A172 (cell line): ENCODE data around the gene ZC3H18. TPM values are rescaled to one million over a fixed set of nuclear protein-coding genes. Genes with fewer than 3 reads are reported as not detected.

Source experiments
- DNase-seq: peaks from one replicate; pipeline ENCODE4 v3.0.0-alpha.2; 2015; ENCODE audit warnings: low spot score
- total RNA-seq: library from RNA; depleted of rRNA; stranded (reverse); fragments of >200 nt; shearing (Covaris generic); gene quantifications from 2 replicates; pipeline ENCODE4 v1.2.3, GENCODE V29; 2014; rRNA removed

ZC3H18 gene
- total RNA-seq, 1 experiment from 2014 or later, result 17.7 TPM

DNA sequence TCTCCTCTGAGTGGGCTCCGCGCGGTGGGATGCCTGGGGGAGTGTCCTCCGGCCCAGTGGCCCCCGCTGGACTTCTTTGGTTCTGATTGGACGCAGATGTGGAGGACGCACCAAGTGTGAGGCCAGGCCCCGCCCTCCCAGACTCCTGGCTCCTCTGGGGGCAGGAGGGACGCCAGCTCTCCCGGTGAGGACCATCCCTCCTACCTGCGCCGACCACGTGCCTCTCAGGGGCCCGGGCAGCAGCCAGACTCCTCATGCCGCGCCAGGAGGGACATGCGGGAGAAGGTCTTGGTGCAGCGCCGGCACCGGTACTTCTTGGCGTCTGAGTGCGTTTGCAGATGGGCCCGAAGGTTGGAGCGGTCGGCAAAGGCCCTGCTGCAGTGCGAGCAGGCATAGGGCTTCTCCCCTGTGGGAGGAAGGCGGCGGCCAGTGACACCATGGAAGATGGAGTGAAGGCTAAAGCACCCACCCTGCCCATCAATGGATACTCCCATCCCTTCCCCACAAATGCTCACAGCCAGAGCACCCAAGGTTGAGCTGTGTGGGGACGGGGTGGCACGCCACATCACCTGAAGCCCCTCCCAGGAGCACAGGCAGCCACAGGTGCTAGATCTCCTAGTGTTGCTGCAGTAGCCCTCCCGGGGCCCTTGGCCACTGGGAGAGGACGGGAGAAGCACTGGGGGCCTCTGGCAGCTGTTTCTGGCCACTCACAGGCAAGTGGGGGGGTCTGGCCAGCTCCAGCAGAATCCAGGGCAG is 108.2 kb downstream of the ZC3H18 start:
- DNase-seq, result no peak

DNA sequence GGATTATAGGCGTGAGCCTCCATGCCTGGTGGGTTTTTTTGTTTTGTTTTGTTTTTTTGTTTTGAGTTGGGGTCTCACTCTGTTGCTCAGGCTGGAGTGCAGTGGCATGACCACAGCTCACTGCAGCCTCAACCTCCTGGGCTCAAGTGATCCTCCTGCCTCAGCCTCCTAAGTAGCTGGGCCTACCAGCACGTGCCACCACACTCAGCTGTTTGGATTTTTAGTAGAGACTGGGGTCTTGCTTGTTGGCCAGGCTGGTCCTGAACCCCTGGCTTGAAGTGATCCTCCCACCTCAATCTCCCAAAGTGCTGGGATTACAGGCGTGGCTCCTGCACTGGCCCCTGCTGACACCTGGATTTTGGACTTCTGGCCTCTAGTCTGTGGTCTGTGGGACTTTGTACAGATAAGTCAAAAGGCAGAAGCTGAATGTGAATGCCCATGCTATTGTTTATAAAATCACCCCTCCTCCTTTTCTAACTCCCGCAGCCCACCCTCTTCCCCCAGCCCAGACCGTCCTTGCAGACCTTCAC is 110.4 kb downstream of the ZC3H18 start:
- no peak for DNase-seq

DNA sequence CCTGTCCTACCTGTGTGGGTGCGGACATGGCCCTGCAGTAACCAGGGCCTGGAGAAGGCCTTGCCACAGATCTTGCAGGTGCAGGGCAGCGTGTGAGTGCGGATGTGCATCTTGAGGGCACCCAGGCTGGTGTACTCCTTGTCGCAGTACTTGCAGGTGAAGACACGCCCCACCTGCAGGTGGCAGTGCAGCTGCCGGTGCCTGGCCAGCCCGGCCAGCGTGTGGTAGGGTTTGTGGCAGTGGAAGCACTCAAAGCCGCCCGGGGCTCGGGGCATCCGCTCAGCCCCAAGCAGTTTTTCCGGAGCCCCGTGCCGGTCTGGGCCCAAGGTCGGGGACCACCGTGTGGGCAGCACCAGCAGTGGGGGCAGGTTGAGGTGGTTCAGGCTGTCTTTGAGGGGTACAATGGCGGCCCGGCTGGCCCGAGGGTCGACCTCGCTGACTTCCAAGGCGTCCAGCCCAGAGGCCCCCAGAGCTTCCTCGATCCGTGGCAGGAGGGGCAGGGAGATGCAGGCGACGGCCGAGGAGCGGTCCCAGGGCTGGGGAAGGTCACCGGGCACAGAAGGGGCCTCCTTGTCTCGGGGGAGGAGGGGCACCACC is 111.0 kb downstream of the ZC3H18 start:
- DNase-seq, result no peak

Other genes with a start within 250 kb of the ZC3H18 start
- 0.55 and 0.91 TPM in 2 replicates for gene ZNF469, start 187.4 kb upstream of the ZC3H18 start, total RNA-seq
- gene ZFPM1, start 117.1 kb upstream of the ZC3H18 start, total RNA-seq, result 0.95 and 1.4 TPM in 2 replicates
- not detected in 2 replicates for gene IL17C, start 68.2 kb downstream of the ZC3H18 start, total RNA-seq
- gene CYBA, start 80.7 kb downstream of the ZC3H18 start, total RNA-seq, result 0.19 TPM in 1 of 2 replicates, not detected in the other
- gene MVD, start 92.7 kb downstream of the ZC3H18 start, total RNA-seq, result 53.8 and 56.3 TPM in 2 replicates
- gene SNAI3, start 116.1 kb downstream of the ZC3H18 start, total RNA-seq, result not detected in 2 replicates
- gene RNF166, start 136.0 kb downstream of the ZC3H18 start, total RNA-seq, result 43.6 and 51.2 TPM in 2 replicates
- gene CTU2, start 136.1 kb downstream of the ZC3H18 start, total RNA-seq, result 20.5 and 21.2 TPM in 2 replicates
- 186 and 226 TPM in 2 replicates for gene PIEZO1, start 214.8 kb downstream of the ZC3H18 start, total RNA-seq
- 29.3 and 39.2 TPM in 2 replicates for gene CDT1, start 233.4 kb downstream of the ZC3H18 start, total RNA-seq
- 255 and 258 TPM in 2 replicates for gene APRT, start 241.5 kb downstream of the ZC3H18 start, total RNA-seq